ENCODE results near the gene ABCG2.
A peak's percentile ranks its signal among the peaks of the same experiment; 100 is the strongest.

Gene ABCG2

GRCh38 chr4:88185906-88186305 is 27.5 kb upstream of the ABCG2 start:
- no peak for DNase-seq (ENCODE audit: low read depth)
- no peak for TF ChIP-seq CTCF (conservative IDR thresholded peaks at IDR 0.05; ENCODE audit: low read depth, low read length)
- H3K4me3 ChIP-seq (ENCODE audit: low read length), result no peak overlapping the region

- no peak for TF ChIP-seq CTCF (conservative IDR thresholded peaks at IDR 0.05; ENCODE audit: low read depth, low read length)
- no peak for DNase-seq (ENCODE audit: low read depth)
- H3K4me3 ChIP-seq (ENCODE audit: low read length), result no peak overlapping the region
Observed at GRCh38 chr4:88179261-88179660, 20.8 kb upstream of the ABCG2 start.

GRCh38 chr4:88178626-88179231 is 20.3 kb upstream of the ABCG2 start:
- DNase-seq (ENCODE audit: low read depth), result no peak
- H3K4me3 ChIP-seq (ENCODE audit: low read length), result no peak overlapping the region
- no peak for TF ChIP-seq CTCF (conservative IDR thresholded peaks at IDR 0.05; ENCODE audit: low read depth, low read length)

- TF ChIP-seq CTCF (conservative IDR thresholded peaks at IDR 0.05; ENCODE audit: low read depth, low read length), result no peak
- DNase-seq (ENCODE audit: low read depth), result peak; percentile 99
- H3K4me3 ChIP-seq (ENCODE audit: low read length), result no peak overlapping the region
Observed at GRCh38 chr4:88177983-88178625, 19.7 kb upstream of the ABCG2 start.

GRCh38 chr4:88172987-88173386 is 14.5 kb upstream of the ABCG2 start:
- no peak for TF ChIP-seq CTCF (conservative IDR thresholded peaks at IDR 0.05; ENCODE audit: low read depth, low read length)
- H3K4me3 ChIP-seq (ENCODE audit: low read length), result no peak overlapping the region

GRCh38 chr4:88171206-88171605 is 12.8 kb upstream of the ABCG2 start:
- DNase-seq (ENCODE audit: low read depth), result no peak
- no peak for TF ChIP-seq CTCF (conservative IDR thresholded peaks at IDR 0.05; ENCODE audit: low read depth, low read length)
- no peak overlapping the region for H3K4me3 ChIP-seq (ENCODE audit: low read length)

More at GRCh38 chr4:88172987-88173386, 14.5 kb upstream of the ABCG2 start:
- DNase-seq (ENCODE audit: low read depth), result no peak

- TF ChIP-seq CTCF (conservative IDR thresholded peaks at IDR 0.05; ENCODE audit: low read depth, low read length), result no peak
- H3K4me3 ChIP-seq (ENCODE audit: low read length), result no peak overlapping the region
- no peak for DNase-seq (ENCODE audit: low read depth)
Observed at GRCh38 chr4:88169298-88169697, 10.9 kb upstream of the ABCG2 start.

All from retinal pigment epithelial cell (primary cell).